OCI-LY7 (cell line): ENCODE data around the gene OR1F1. TPM values are rescaled to one million over a fixed set of nuclear protein-coding genes. Genes with fewer than 3 reads are reported as not detected.

Source experiments
- BruUV-seq: library from RNA; stranded (reverse); fragments of 400-500 nt; replicated peaks from 2 replicates; lab custom pipeline; 2021; lab: Mats Ljungman, UMichigan
- CTCF ChIA-PET: fragments of 300-600 bp; sonication (Branson Sonifier 250); formaldehyde crosslinking; loops from one replicate; lab custom pipeline; 2022; ENCODE audit warnings: antibody characterized with exemption; ENCODE audit not compliant: unreplicated experiment; lab: Charles Lee
- POLR2A ChIA-PET: fragments of 300-600 bp; sonication (Branson Sonifier 250); formaldehyde crosslinking; loops from one replicate; lab custom pipeline; 2022; ENCODE audit warnings: antibody characterized with exemption; lab: Charles Lee
- DNase-seq: peaks from one replicate; pipeline ENCODE4 v3.0.0-alpha.2; 2015; ENCODE audit warnings: low spot score
- H2AFZ ChIP-seq: fragments of 200-600 bp; sonication (generic), shearing (Covaris generic); 2 replicates; pipeline ENCODE4 v1.6.1; 2014; ENCODE audit warnings: mild to moderate bottlenecking, antibody characterized with exemption, low read length, moderate library complexity
- H3K27ac ChIP-seq: fragments of 200-600 bp; sonication (generic); 2 replicates; pipeline ENCODE4 v1.5.1; 2014; ENCODE audit warnings: mixed run types, low read depth, mild to moderate bottlenecking, moderate library complexity, low read length, inconsistent platforms; ENCODE audit not compliant: poor library complexity, severe bottlenecking
- H3K36me3 ChIP-seq: fragments of 200-600 bp; sonication (generic); 2 replicates; pipeline ENCODE4 v1.6.1; 2014; ENCODE audit warnings: mild to moderate bottlenecking, antibody characterized with exemption, low read length, moderate library complexity, mixed read lengths; ENCODE audit not compliant: insufficient read depth
- H3K4me1 ChIP-seq: fragments of 200-600 bp; sonication (generic); 2 replicates; pipeline ENCODE4 v1.5.1; 2014; ENCODE audit warnings: mild to moderate bottlenecking, low read length; ENCODE audit not compliant: insufficient read depth, poor library complexity, severe bottlenecking
- H3K4me2 ChIP-seq: fragments of 200-600 bp; sonication (generic); 2 replicates; pipeline ENCODE4 v1.6.1; 2014; ENCODE audit warnings: mild to moderate bottlenecking, low read length
- H3K4me3 ChIP-seq: fragments of 200-600 bp; sonication (generic); 2 replicates; pipeline ENCODE4 v1.5.1; 2014; ENCODE audit warnings: mild to moderate bottlenecking, low read depth, low read length; ENCODE audit not compliant: poor library complexity, severe bottlenecking
- H3K79me2 ChIP-seq: fragments of 200-600 bp; sonication (generic); 2 replicates; pipeline ENCODE4 v1.6.1; 2016; ENCODE audit warnings: low read depth, mild to moderate bottlenecking, low read length, moderate library complexity, mixed read lengths; ENCODE audit not compliant: insufficient read depth
- H3K9me2 ChIP-seq: fragments of 200-600 bp; sonication (generic); 2 replicates; pipeline ENCODE4 v1.6.1; 2016; ENCODE audit warnings: mild to moderate bottlenecking, low read length, mixed read lengths; ENCODE audit not compliant: insufficient read depth
- H3K9me3 ChIP-seq: fragments of 200-600 bp; sonication (generic); 2 replicates; pipeline ENCODE4 v1.6.1; 2014; ENCODE audit warnings: mild to moderate bottlenecking, mixed run types, low read length, mixed read lengths
- H4K20me1 ChIP-seq: fragments of 200-600 bp; sonication (generic); 2 replicates; pipeline ENCODE4 v1.6.1; 2014; ENCODE audit warnings: mild to moderate bottlenecking, antibody characterized with exemption, low read length, moderate library complexity, mixed read lengths; ENCODE audit not compliant: insufficient read depth
- EZH2phosphoT487 ChIP-seq: fragments of 200-600 bp; sonication (generic); IDR thresholded peaks from 2 replicates; pipeline ENCODE4 v1.6.1; 2018; ENCODE audit warnings: low read depth, borderline replicate concordance, mild to moderate bottlenecking, mixed run types, antibody characterized with exemption, low read length, moderate library complexity, mixed read lengths
- intact Hi-C: fragments of 100-400 bp; cut with micrococcal nuclease; formaldehyde crosslinking; loops from one replicate; pipeline ENCODE4 v1.10.0; 2022; ENCODE audit not compliant: unreplicated experiment
- total RNA-seq, 2 experiments: library from RNA; depleted of rRNA in 1 of 2; stranded (reverse); fragments of >200 nt in 1 of 2; shearing (Covaris generic) in 1 of 2; gene quantifications; 2 replicates each; pipeline ENCODE4 v1.2.3, GENCODE V29; 2014 to 2022
- TF ChIP-seq, protein P1 (sequence below): fragments of 200-600 bp; sonication (generic); conservative IDR thresholded peaks from 2 replicates; pipeline ENCODE4 v1.5.1; 2014; ENCODE audit warnings: mild to moderate bottlenecking, antibody characterized with exemption, low read length, moderate library complexity, mixed read lengths

The OR1F1 gene
- total RNA-seq, 2 experiments from 2014 or later = not detected

DNA sequence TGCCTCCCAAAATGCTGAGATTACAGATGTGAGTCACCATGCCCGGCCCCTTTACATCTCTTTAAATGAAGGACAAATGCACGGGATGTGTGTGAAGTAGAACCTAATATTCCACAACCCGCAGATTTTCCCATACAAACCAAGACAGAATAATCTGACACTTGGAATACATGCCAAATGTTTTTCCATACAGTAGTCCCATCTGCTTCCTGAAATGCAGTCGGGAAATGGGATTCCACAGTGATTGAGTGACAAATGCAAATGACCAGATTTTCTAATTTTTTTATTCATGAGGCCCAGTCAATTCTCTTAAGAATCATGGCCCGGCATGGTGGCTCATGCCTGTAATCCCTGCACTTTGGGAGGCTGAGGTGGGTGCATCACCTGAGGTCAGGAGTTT is 53.8 kb downstream of the OR1F1 start:
- Histone ChIP-seq H3K27ac (no peak overlapping the region), H3K4me3 (no peak overlapping the region), H2AFZ (no peak overlapping the region), H3K79me2 (no peaks in the 10 kb centered on the region), H3K4me2 (no peak overlapping the region), H4K20me1 (no peaks in the 10 kb centered on the region), H3K36me3 (no peaks in the 10 kb centered on the region), H3K4me1 (no peaks in the 10 kb centered on the region), H3K9me2 (no peaks in the 10 kb centered on the region), H3K9me3 (no peaks in the 10 kb centered on the region)
- CTCF ChIA-PET = no interaction called here
- intact Hi-C loops = no loop called here
- POLR2A ChIA-PET = no interaction called here
- no TSS peak for BruUV-seq
- DNase-seq = no peak
- TF ChIP-seq, protein P1, sequence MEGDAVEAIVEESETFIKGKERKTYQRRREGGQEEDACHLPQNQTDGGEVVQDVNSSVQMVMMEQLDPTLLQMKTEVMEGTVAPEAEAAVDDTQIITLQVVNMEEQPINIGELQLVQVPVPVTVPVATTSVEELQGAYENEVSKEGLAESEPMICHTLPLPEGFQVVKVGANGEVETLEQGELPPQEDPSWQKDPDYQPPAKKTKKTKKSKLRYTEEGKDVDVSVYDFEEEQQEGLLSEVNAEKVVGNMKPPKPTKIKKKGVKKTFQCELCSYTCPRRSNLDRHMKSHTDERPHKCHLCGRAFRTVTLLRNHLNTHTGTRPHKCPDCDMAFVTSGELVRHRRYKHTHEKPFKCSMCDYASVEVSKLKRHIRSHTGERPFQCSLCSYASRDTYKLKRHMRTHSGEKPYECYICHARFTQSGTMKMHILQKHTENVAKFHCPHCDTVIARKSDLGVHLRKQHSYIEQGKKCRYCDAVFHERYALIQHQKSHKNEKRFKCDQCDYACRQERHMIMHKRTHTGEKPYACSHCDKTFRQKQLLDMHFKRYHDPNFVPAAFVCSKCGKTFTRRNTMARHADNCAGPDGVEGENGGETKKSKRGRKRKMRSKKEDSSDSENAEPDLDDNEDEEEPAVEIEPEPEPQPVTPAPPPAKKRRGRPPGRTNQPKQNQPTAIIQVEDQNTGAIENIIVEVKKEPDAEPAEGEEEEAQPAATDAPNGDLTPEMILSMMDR = no peak

DNA sequence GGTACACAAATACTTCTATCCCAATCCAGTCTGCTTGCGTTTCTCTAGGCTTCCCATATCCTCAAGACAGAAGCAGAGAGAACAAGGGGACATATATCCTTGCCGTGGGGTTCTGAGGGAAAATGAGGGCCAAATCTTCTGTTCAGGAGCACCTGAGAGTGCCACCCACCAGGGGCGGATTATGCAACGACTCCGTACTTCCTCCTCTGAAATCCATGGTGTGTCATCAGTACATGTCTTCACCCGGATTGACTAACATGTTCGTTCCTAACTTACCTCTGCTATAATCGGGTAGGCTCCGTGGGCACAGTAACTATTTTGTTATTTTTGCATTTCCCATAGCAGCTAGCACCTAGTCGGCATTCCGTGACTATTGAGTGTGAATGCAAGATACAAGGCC is 54.7 kb downstream of the OR1F1 start:
- intact Hi-C loops = no loop called here
- Histone ChIP-seq H3K36me3 (no peaks in the 10 kb centered on the region), H3K79me2 (no peaks in the 10 kb centered on the region), H3K9me2 (no peaks in the 10 kb centered on the region), H3K27ac (no peak overlapping the region), H2AFZ (no peak overlapping the region), H4K20me1 (no peaks in the 10 kb centered on the region), H3K4me1 (peaks cover 4% of the 10 kb centered on the region), H3K4me2 (no peak overlapping the region), H3K9me3 (no peaks in the 10 kb centered on the region), H3K4me3 (no peak overlapping the region)
- TF ChIP-seq, protein P1 = no peak
- TF ChIP-seq EZH2phosphoT487 = no peak
- ChIA-PET POLR2A (no interaction called here), CTCF (no interaction called here)
- BruUV-seq = no TSS peak
- no peak for DNase-seq

GRCh38 chr16:3243882-3244281 is 55.9 kb downstream of the OR1F1 start:
- intact Hi-C loops = no loop called here
- Histone ChIP-seq H4K20me1 (no peaks in the 10 kb centered on the region), H3K79me2 (no peaks in the 10 kb centered on the region), H3K9me3 (no peaks in the 10 kb centered on the region), H3K4me1 (peaks cover 4% of the 10 kb centered on the region), H3K4me2 (no peak overlapping the region), H3K9me2 (no peaks in the 10 kb centered on the region), H3K36me3 (no peaks in the 10 kb centered on the region), H3K27ac (no peak overlapping the region), H2AFZ (no peak overlapping the region), H3K4me3 (no peak overlapping the region)
- POLR2A ChIA-PET = no interaction called here
- DNase-seq = no peak
- no peak for TF ChIP-seq EZH2phosphoT487
- TF ChIP-seq, protein P1 = no peak
- CTCF ChIA-PET = interaction anchor here (0.6 kb wide), 1 partner anchor 148 kb away, joined by 3 read pairs; no protein-coding TSS in a partner anchor
- BruUV-seq = no TSS peak
